PC-3 (cell line): ENCODE data around the gene GPC5.

Experiments
- EZH2 ChIP-seq: fragments of 300-600 bp; sonication (generic); IDR thresholded peaks from one replicate; pipeline ENCODE4 v1.6.1; 2017; ENCODE audit warnings: antibody characterized with exemption, mild to moderate bottlenecking, low read length; ENCODE audit not compliant: unreplicated experiment
- TF ChIP-seq, protein P1 (sequence below): fragments of 300-600 bp; sonication (generic); conservative IDR thresholded peaks from 2 replicates; pipeline ENCODE4 v1.5.1; 2017; ENCODE audit warnings: antibody characterized with exemption, low read depth, mild to moderate bottlenecking, low read length

DNA sequence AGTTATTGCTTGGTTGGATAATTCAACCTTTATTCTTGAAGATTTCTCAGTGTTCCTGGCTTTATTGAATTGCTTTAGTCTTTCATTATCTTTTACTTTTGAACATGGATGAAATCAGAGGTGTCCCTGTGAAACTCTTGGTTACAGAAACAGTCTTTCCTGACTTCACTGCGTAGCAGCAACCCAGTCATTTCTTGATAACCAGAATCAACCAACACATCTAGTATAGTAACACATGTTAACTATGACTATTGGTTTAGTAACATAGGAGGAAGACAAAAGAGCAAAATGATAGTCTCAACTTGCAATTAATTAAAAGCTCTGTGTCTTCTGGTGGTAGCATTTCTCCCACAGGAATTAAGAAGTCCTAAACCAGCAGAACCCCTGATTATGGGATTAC, 393.6 kb downstream of the GPC5 start:
- TF ChIP-seq EZH2, result no peak
- TF ChIP-seq, protein P1, sequence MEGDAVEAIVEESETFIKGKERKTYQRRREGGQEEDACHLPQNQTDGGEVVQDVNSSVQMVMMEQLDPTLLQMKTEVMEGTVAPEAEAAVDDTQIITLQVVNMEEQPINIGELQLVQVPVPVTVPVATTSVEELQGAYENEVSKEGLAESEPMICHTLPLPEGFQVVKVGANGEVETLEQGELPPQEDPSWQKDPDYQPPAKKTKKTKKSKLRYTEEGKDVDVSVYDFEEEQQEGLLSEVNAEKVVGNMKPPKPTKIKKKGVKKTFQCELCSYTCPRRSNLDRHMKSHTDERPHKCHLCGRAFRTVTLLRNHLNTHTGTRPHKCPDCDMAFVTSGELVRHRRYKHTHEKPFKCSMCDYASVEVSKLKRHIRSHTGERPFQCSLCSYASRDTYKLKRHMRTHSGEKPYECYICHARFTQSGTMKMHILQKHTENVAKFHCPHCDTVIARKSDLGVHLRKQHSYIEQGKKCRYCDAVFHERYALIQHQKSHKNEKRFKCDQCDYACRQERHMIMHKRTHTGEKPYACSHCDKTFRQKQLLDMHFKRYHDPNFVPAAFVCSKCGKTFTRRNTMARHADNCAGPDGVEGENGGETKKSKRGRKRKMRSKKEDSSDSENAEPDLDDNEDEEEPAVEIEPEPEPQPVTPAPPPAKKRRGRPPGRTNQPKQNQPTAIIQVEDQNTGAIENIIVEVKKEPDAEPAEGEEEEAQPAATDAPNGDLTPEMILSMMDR, result no peak
